Activated T-cell treated with anti-CD3 and anti-CD28 coated beads, Interleukin-2, amount 50 U/mL, for 24 hours (primary cell): Measurements from ENCODE around the gene ME1.

Source experiments
- DNase-seq: peaks from one replicate; pipeline ENCODE4 v3.0.0-alpha.2; 2020
- H3K27ac Mint-ChIP-seq: 2 replicates; pipeline ENCODE4 v1.8.0; 2020; ENCODE audit warnings: mild to moderate bottlenecking, mixed read lengths
- H3K27me3 Mint-ChIP-seq: 2 replicates; pipeline ENCODE4 v1.8.0; 2020; ENCODE audit warnings: mixed read lengths
- H3K36me3 Mint-ChIP-seq: 2 replicates; pipeline ENCODE4 v1.8.0; 2020; ENCODE audit warnings: low read depth, mixed read lengths
- H3K4me1 Mint-ChIP-seq: 2 replicates; pipeline ENCODE4 v1.8.0; 2020; ENCODE audit warnings: low read depth, mixed read lengths
- H3K4me3 Mint-ChIP-seq: 2 replicates; pipeline ENCODE4 v1.8.0; 2020; ENCODE audit warnings: mild to moderate bottlenecking, moderate library complexity, mixed read lengths
- H3K9me3 Mint-ChIP-seq: 2 replicates; pipeline ENCODE4 v1.8.0; 2020; ENCODE audit warnings: mixed read lengths

The ME1 gene

GRCh38 chr6:83190626-83191025, 240.2 kb downstream of the ME1 start:
- Mint-ChIP-seq H3K9me3 (no peaks in the 10 kb centered on the region), H3K4me3 (no peak overlapping the region), H3K27ac (no peak overlapping the region), H3K27me3 (no peaks in the 10 kb centered on the region), H3K36me3 (peaks cover 62% of the 10 kb centered on the region), H3K4me1 (peaks cover 42% of the 10 kb centered on the region)
- DNase-seq: no peak

GRCh38 chr6:83188501-83188900, 242.3 kb downstream of the ME1 start:
- H3K4me3 Mint-ChIP-seq: no peak overlapping the region
- H3K27ac Mint-ChIP-seq: no peak overlapping the region
- DNase-seq: no peak
- H3K9me3 Mint-ChIP-seq: no peaks in the 10 kb centered on the region
- peaks cover 30% of the 10 kb centered on the region for H3K4me1 Mint-ChIP-seq
- H3K36me3 Mint-ChIP-seq: peaks cover 82% of the 10 kb centered on the region
- no peaks in the 10 kb centered on the region for H3K27me3 Mint-ChIP-seq

GRCh38 chr6:83185096-83185495, 245.8 kb downstream of the ME1 start:
- no peaks in the 10 kb centered on the region for H3K27me3 Mint-ChIP-seq
- no peak overlapping the region for H3K27ac Mint-ChIP-seq
- peaks cover 22% of the 10 kb centered on the region for H3K4me1 Mint-ChIP-seq
- H3K4me3 Mint-ChIP-seq: no peak overlapping the region
- H3K9me3 Mint-ChIP-seq: no peaks in the 10 kb centered on the region
- peaks cover 93% of the 10 kb centered on the region for H3K36me3 Mint-ChIP-seq
- DNase-seq: no peak

- Mint-ChIP-seq H3K4me1 (peaks cover 9% of the 10 kb centered on the region), H3K36me3 (peaks cover 90% of the 10 kb centered on the region), H3K4me3 (no peak overlapping the region), H3K9me3 (no peaks in the 10 kb centered on the region), H3K27ac (no peak overlapping the region), H3K27me3 (no peaks in the 10 kb centered on the region)
- no peak for DNase-seq
Observed at GRCh38 chr6:83183082-83183828, 247.6 kb downstream of the ME1 start.

- peaks cover 9% of the 10 kb centered on the region for H3K4me1 Mint-ChIP-seq
- DNase-seq: no peak
- H3K27me3 Mint-ChIP-seq: no peaks in the 10 kb centered on the region
- H3K36me3 Mint-ChIP-seq: peaks cover 93% of the 10 kb centered on the region
- H3K9me3 Mint-ChIP-seq: no peaks in the 10 kb centered on the region
- H3K27ac Mint-ChIP-seq: no peak overlapping the region
- H3K4me3 Mint-ChIP-seq: no peak overlapping the region
Observed at GRCh38 chr6:83182114-83182513, 248.7 kb downstream of the ME1 start.

GRCh38 chr6:83180426-83180950, 250.4 kb downstream of the ME1 start:
- no peaks in the 10 kb centered on the region for H3K9me3 Mint-ChIP-seq
- no peak overlapping the region for H3K4me3 Mint-ChIP-seq
- peaks cover 6% of the 10 kb centered on the region for H3K4me1 Mint-ChIP-seq
- H3K27ac Mint-ChIP-seq: no peak overlapping the region
- no peaks in the 10 kb centered on the region for H3K27me3 Mint-ChIP-seq
- peaks cover 93% of the 10 kb centered on the region for H3K36me3 Mint-ChIP-seq
- no peak for DNase-seq

GRCh38 chr6:83176246-83176645, 254.6 kb downstream of the ME1 start:
- peaks cover 89% of the 10 kb centered on the region for H3K36me3 Mint-ChIP-seq
- no peak for DNase-seq
- no peaks in the 10 kb centered on the region for H3K27me3 Mint-ChIP-seq
- H3K9me3 Mint-ChIP-seq: no peaks in the 10 kb centered on the region
- H3K4me1 Mint-ChIP-seq: peaks cover 1% of the 10 kb centered on the region
- H3K27ac Mint-ChIP-seq: no peak overlapping the region
- no peak overlapping the region for H3K4me3 Mint-ChIP-seq

GRCh38 chr6:83169511-83169910, 261.3 kb downstream of the ME1 start:
- Mint-ChIP-seq H3K4me1 (no peaks in the 10 kb centered on the region), H3K27me3 (no peaks in the 10 kb centered on the region), H3K9me3 (no peaks in the 10 kb centered on the region), H3K4me3 (no peak overlapping the region), H3K27ac (no peak overlapping the region), H3K36me3 (peaks cover 92% of the 10 kb centered on the region)
- no peak for DNase-seq

GRCh38 chr6:83169106-83169505, 261.7 kb downstream of the ME1 start:
- Mint-ChIP-seq H3K4me1 (no peaks in the 10 kb centered on the region), H3K27ac (no peak overlapping the region), H3K9me3 (no peaks in the 10 kb centered on the region), H3K4me3 (no peak overlapping the region), H3K27me3 (no peaks in the 10 kb centered on the region), H3K36me3 (peaks cover 92% of the 10 kb centered on the region)
- DNase-seq: no peak

- peak overlapping the region; percentile 57 for H3K27ac Mint-ChIP-seq
- H3K27me3 Mint-ChIP-seq: no peaks in the 10 kb centered on the region
Observed at GRCh38 chr6:83168556-83168955, 262.3 kb downstream of the ME1 start.

GRCh38 chr6:83167726-83168278, 263.0 kb downstream of the ME1 start:
- Mint-ChIP-seq H3K27ac (peak overlapping the region; percentile 26), H3K9me3 (no peaks in the 10 kb centered on the region), H3K4me3 (no peak overlapping the region), H3K36me3 (peaks cover 90% of the 10 kb centered on the region), H3K4me1 (no peaks in the 10 kb centered on the region), H3K27me3 (no peaks in the 10 kb centered on the region)
- no peak for DNase-seq

More at GRCh38 chr6:83168556-83168955, 262.3 kb downstream of the ME1 start:
- H3K4me1 Mint-ChIP-seq: no peaks in the 10 kb centered on the region
- no peaks in the 10 kb centered on the region for H3K9me3 Mint-ChIP-seq
- H3K36me3 Mint-ChIP-seq: peaks cover 93% of the 10 kb centered on the region
- DNase-seq: no peak
- no peak overlapping the region for H3K4me3 Mint-ChIP-seq
